ENCODE results near the gene ZNF677. TPM values are rescaled to one million over a fixed set of nuclear protein-coding genes. Genes with fewer than 3 reads are reported as not detected.
"Not testable (repeated sequence)": the region's sequence is repeated elsewhere in the genome, so short reads cannot be mapped to it uniquely, and the experiment has no call there.

The ZNF677 gene
- 10 to 100 TPM in 4 of 6 donors, 1 to 10 TPM in 2; 5.2 to 19.9 (median 12.5) TPM for total RNA-seq

GRCh38 chr19:53254411-53255341 lies at the start of gene ZNF677:
Gene ZNF677 (minus strand): TSS chr19:53254873. CDS start chr19:53251550, 3,323 bp downstream.
- WGBS, 2 donors, result 5 to 10% methylated on average over 32 to 47 of the region's 72 CpGs
- Histone ChIP-seq H3K27ac (peak within 1 kb of the TSS; percentile 74 to 81 (median 78)), H3K4me1 (peaks cover 0 to 14% (median 5%) of the 10 kb centered on the region in 4 donors), H3K36me3 (peaks cover 5 to 27% (median 17%) of the 10 kb centered on the region in 4 donors), H3K4me3 (peak within 1 kb of the TSS; percentile 69 to 77 (median 76)), H3K27me3 (no peaks in the 10 kb centered on the region), H3K9me3 (peaks cover 0 to 37% (median 29%) of the 10 kb centered on the region in 4 donors)
- peak; percentile 97 to 99 for ATAC-seq (ENCODE audit: low FRiP score in 2 of 2)
- DNase-seq, result peak; percentile 85 to 95
- TF ChIP-seq POLR2AphosphoS5 (IDR thresholded peaks at IDR 0.05), result peak; percentile 51 to 68
- TF ChIP-seq POLR2A (IDR thresholded peaks at IDR 0.05), result peak in 2 of 4 donors; percentile 34 to 54
- no peak for TF ChIP-seq CTCF (IDR thresholded peaks at IDR 0.05)
- peak in 1 of 4 donors; percentile 3 for TF ChIP-seq EP300 (IDR thresholded peaks at IDR 0.05)

GRCh38 chr19:53301341-53301740 lies 46.7 kb upstream of the ZNF677 start:
- not testable (repeated sequence) for H3K4me3 ChIP-seq; H3K36me3 ChIP-seq; ATAC-seq (ENCODE audit: low FRiP score in 2 of 2); H3K9me3 ChIP-seq; H3K4me1 ChIP-seq; DNase-seq; H3K27ac ChIP-seq; H3K27me3 ChIP-seq
- WGBS, 2 donors, result no CpG with 5 or more reads among the region's 8 CpGs

GRCh38 chr19:53294786-53295441 lies 40.2 kb upstream of the ZNF677 start:
- TF ChIP-seq EP300 (IDR thresholded peaks at IDR 0.05), result no peak
- TF ChIP-seq CTCF (IDR thresholded peaks at IDR 0.05), result no peak
- no peak for TF ChIP-seq POLR2A (IDR thresholded peaks at IDR 0.05)
- TF ChIP-seq POLR2AphosphoS5 (IDR thresholded peaks at IDR 0.05), result no peak
- no peak overlapping the region for H3K27ac ChIP-seq
- no peak overlapping the region for H3K4me3 ChIP-seq
- ATAC-seq (ENCODE audit: low FRiP score in 2 of 2) (no peak), DNase-seq (no peak)
- H3K27me3 ChIP-seq, result no peaks in the 10 kb centered on the region
- peaks cover 10 to 46% (median 22%) of the 10 kb centered on the region in 4 donors for H3K9me3 ChIP-seq
- 74 to 76% methylated on average over 7 of the region's 7 CpGs for WGBS, 2 donors
- no peaks in the 10 kb centered on the region for H3K36me3 ChIP-seq
- no peaks in the 10 kb centered on the region for H3K4me1 ChIP-seq

DNA sequence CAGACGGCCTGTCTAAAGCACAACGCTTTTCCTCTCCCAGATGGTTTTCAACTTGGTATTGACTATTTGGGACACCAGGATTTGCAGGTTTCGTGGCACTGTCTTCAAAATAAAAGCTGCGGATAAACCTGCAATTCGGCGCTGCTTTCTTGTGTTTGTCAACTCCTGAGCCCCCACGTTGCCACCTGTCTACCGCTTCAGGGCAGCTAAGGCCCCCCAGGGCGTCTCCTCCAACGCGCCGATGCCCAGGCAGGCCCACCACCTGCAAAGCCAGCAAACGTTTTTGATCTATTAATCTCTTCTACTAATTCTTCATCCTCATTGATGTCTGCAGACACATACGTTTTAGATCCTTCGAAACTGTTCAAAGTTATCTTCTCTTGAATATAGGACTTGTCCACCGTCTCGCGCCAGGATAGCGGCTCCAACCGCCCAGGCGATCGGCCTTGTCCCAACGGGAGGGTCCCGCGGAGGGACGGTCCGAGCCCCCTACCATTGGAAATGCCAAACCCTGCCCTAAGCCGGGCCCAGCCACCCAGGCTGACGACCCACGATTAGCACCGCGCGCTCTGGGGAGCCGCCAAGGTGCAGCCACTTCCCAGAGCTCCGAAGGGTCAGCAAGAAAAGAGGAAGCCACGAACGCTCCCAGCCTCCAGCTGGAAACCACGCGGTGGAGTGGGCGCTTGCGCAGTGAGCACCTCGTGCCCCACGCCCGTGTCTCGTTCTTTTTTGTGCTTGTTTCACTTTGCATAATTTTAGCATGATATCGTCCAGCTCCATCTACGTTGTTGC lies 36.3 kb upstream of the ZNF677 start:
- H3K27me3 ChIP-seq, result no peaks in the 10 kb centered on the region
- DNase-seq (peak in 1 of 2 donors; percentile 70), ATAC-seq (ENCODE audit: low FRiP score in 2 of 2) (no peak)
- 90 to 92% methylated on average over 47 of the region's 47 CpGs for WGBS, 2 donors
- H3K36me3 ChIP-seq, result no peaks in the 10 kb centered on the region
- peaks cover 10 to 36% (median 20%) of the 10 kb centered on the region in 4 donors for H3K9me3 ChIP-seq
- no peaks in the 10 kb centered on the region for H3K4me1 ChIP-seq
- H3K4me3 ChIP-seq, result no peak overlapping the region
- H3K27ac ChIP-seq, result no peak overlapping the region
- no peak for TF ChIP-seq POLR2AphosphoS5 (IDR thresholded peaks at IDR 0.05)
- TF ChIP-seq CTCF (IDR thresholded peaks at IDR 0.05), result no peak
- no peak for TF ChIP-seq POLR2A (IDR thresholded peaks at IDR 0.05)
- no peak for TF ChIP-seq EP300 (IDR thresholded peaks at IDR 0.05)
